GM21526 (cell line): Measurements from ENCODE around the gene DMBX1.

ENCODE experiments used
- ATAC-seq: cut with Tn5 transposase; IDR thresholded peaks from one replicate; pipeline ENCODE4 v1.9.1; 2021; ENCODE audit warnings: moderate library complexity; ENCODE audit not compliant: unreplicated experiment, low FRiP score

Gene DMBX1

DNA sequence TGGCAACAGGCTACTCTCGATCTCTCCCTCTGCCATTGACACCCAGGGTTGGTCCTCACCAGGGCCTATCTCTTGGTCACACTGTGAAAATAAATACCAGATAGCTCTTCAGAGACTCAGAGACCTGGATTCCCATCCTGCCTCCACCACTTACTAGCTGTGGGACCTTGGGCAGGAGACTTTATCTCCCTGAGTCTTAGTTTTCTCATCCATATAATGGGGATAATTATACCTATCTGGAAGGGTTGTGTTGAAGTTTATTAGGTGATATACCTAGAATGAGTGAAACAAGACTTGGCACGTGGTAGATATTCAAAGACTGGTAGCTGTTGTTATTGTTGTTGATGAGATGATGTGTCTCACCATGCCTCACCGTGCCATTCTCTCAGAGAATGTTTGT, 7.4 kb downstream of the DMBX1 start:
- no peak for ATAC-seq

DNA sequence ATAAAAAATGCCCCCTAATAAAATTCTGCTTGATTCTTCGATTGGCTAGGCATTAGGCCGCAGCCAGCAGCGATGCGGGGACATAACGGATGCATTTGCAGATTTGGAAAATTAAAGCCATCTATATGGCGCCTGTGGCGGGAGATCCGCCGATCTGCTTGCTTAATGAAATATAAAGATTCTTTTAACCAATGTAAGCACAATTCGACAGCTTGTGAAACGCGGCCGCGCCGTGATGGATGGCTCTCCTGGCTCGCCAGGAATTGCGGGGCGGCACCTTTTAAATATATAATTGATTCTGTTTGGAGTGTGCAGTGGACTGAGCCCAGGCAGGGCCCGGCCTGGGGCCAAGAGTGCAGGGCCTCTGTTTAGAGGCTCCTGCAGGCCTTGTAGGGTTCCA, 8.0 kb downstream of the DMBX1 start:
- no peak for ATAC-seq

DNA sequence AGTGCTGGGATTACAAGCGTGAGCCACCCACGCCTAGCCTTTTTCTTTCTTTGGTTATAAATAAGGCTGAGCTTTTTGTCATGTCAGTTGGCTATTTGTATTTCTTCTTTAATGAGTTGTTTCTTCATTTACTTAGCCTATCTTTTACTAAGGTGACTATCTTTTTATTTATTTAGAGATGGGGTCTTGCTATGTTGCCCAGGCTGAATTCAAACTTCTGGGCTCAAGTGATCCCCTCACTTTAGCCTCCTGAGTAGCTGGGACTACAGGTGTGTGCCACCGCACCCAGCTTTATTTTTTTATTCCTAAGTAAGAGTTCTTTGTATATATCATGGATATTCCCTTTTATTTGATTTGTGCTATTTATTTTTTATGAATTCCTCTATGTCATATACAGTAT, 11.9 kb downstream of the DMBX1 start:
- ATAC-seq, result no peak

DNA sequence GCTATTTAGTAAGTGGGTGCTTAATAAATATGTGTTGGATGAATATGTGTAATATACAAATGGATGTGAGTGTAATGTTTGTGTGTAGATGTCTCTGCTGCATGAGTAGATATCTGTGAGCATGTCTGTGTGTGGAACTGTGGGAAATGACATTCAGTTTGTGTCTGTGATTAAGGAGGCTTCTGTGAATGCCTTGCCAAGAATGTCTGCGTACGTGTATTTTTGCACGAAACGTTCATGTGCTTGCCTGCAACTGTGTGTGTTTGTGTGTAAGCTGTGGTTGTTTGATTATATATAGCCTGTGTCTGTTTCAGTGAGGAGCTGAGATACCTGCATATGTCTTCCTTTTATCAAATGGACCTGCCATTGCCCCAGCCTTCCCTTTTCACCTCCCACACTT, 13.8 kb downstream of the DMBX1 start:
- ATAC-seq, result no peak

DNA sequence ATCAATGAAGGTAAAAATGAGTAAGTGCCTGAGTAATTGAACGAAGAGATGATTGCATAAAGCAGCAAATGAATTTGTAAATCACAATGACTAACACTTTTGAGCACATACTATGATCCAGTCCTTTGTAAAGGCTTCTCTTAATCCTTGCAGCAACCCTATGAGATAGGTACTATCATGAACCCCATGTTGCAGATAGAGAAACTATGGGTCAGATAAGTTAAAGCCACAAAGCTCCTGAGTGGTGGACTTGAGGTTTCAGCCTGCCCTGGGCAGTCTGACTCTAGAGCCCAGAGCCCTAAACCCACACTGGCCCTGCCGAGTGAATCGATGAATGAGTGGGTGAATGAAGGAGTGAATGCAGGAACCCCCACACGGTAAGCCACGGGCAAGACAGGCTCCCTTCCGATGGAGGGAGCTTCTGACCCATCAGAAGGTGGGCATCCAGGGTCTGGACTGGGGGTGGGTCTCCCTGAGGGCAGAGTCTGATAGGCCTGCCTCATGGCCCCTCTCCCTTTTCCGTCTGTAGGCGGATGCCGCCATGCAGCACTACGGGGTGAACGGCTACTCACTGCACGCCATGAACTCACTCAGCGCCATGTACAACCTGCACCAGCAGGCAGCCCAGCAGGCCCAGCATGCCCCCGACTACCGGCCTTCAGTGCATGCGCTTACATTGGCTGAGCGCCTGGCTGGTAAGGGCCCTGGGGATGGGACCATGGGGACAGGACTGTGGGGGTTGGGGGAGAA, 17.0 kb downstream of the DMBX1 start:
- no peak for ATAC-seq

DNA sequence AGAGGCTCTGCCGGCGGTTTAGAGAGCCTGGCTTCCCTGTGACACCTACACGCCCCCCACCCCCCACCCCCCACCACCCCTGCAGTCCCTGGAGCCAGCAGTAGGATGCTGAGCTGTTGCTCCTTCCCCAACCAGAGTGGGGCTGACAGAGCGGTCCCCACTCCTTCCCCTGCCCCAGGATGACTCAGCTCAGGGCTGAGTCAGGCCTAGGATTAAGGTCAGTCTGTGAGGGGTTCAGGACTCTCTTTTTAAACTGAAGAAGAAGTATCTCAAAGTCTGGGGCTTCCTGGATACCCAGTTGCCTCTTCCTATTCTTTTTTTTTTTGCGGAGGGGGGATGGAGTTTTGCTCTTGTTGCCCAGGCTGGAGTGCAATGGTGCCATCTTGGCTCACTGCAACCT, 19.1 kb downstream of the DMBX1 start:
- ATAC-seq, result no peak

DNA sequence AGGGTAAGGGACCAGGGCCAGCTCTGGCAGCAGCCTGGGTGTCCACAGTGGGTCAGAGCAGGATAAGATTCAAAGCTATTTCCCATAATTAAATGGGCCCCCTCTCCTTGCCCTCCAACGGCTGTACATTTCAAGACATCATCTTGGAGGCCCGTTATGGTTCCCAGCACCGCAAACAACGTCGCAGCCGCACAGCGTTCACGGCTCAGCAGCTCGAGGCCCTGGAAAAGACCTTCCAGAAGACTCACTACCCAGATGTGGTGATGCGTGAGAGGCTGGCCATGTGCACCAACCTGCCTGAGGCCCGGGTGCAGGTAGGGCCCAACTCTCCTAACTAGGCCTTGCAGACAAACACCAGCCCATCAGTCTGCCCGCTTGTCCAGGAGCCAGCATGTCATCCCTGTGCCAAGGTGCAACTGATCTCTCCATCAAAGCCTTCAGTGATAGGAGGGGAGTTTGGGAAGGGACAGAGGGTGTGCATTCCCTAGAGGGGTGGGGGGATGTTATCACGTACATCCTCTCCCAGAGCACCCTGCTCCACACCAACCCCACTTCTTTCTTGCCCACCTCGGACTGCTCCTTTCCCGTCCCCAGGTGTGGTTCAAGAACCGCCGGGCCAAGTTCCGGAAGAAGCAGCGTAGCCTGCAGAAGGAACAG, 20.8 kb downstream of the DMBX1 start:
- ATAC-seq, result no peak

DNA sequence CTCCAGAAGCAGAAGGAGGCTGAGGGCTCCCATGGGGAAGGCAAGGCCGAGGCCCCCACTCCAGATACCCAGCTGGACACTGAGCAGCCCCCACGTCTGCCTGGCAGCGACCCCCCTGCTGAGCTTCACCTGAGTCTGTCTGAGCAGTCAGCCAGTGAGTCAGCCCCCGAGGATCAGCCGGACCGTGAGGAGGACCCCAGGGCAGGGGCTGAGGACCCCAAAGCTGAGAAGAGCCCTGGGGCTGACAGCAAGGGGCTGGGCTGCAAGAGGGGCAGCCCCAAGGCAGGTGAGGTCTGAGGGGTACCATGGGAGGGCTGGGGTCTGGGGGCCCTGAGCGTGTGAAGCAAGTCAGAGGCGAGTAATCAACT, 21.3 kb downstream of the DMBX1 start:
- ATAC-seq, result no peak

DNA sequence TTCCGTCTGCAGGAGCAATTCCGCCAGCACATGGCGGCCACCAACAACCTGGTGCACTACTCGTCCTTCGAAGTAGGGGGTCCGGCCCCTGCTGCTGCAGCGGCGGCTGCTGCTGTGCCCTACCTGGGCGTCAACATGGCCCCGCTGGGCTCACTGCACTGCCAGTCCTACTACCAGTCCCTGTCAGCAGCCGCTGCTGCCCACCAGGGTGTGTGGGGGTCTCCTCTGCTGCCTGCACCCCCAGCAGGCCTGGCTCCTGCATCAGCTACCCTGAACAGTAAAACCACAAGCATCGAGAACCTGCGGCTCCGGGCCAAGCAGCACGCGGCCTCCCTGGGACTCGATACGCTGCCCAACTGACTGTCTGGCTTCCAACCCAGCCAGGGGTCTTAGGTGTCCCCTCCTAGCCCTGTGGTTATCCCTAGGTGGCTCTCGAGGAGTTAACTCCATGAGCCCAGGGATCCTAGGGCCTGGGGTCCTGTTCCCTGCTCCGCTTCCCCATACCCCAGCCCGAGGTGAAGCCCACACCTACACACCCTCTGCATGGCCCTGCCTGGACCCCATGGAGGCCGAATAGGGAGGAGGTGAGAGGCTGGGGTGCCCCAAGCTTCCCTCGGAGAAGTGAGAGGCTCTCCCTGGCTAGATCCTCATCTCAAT, 22.6 kb downstream of the DMBX1 start:
- no peak for ATAC-seq

DNA sequence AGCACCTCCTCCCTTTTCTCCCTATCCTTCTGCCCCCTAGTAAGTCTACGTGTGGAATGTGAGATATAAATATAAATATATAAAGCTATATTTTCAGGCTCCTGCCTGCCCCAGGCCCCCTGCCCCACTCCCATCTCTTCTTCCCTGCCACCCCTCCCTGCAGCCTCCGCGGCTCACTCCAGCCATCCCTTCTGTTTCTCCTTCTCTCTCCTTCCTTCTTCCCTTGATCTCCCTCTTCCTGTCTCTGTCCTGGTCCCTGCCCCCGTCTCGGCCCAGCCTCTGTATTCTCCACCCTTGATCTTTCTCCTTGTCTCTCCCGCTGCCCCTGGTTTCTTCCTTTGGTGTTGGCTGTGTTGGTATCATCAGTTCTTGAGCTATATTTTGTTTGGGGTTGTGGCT, 23.2 kb downstream of the DMBX1 start:
- ATAC-seq, result no peak

DNA sequence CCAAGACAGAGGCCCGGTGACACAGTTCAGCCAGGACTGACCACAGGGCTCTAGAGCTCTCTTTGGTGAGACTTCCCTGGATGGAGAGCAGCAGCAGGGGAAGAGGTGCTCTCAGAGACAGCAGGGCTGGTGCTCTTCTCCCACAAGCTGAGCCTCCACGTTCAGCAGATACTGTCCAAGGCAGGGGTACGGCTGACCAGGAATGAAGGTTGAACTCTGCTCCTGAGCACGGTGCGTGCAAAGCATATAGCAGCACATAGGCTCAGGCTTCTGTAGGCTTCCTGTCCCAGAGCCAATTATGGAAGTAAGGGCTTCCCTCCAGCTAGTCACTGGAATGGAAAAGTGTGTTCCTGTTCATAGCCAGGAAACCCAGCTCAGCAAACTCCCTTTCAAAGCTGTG, 23.9 kb downstream of the DMBX1 start:
- ATAC-seq, result no peak

DNA sequence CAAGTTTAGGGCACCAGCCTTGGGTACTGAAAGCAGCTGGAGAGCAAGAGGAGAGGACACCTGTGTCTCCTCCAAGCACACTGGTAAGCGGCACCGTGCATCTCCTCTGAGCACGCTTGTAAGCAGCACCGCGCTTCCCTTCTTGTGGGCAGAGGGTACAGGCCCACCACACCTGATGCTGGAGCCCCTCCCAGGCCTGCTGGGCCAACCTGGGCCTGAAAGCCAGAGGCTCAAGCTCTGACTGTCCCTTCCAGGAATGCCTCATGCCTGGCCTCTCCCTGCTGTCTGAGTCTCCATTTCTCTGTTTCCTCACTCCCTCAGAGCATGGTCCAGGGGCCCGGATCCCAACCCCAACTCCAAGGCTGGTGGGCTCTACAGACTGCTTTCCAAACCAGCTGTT, 25.9 kb downstream of the DMBX1 start:
- ATAC-seq, result no peak

DNA sequence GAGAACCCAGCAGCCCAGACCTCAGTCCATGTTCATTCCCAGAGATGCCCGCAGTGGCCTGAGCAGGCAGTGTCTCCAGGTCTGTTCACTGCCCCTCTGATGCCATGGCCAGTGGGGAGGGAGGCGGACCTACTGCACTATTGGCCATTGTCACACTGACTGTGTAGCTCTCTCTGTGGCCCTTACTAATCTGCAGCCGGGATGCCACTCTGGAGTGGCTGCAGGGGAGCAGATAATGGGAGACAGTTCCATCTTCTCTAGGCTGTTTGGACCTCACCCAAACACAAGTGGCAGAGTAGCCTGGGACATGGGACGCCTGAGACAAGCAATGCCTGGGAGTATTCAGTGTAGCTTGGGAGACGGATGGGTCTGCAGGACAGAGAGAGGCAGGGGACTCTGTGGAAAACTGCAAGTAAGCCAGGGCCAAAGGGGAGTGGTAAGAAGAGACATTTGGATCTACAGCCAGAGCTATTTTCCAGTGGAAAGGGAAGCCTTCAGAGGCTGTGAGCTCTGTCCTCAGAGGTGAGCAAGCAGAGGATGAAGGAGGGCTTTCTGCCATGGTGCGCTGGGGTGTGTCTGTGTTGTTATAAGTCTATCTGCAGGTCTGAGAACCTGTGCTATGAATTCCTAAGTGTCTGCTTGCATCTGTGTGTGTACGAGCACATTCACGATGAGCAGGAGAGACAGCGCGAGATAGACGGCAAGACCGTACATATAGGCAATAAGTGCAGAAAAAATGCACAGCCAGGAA, 26.7 kb downstream of the DMBX1 start:
- no peak for ATAC-seq

DNA sequence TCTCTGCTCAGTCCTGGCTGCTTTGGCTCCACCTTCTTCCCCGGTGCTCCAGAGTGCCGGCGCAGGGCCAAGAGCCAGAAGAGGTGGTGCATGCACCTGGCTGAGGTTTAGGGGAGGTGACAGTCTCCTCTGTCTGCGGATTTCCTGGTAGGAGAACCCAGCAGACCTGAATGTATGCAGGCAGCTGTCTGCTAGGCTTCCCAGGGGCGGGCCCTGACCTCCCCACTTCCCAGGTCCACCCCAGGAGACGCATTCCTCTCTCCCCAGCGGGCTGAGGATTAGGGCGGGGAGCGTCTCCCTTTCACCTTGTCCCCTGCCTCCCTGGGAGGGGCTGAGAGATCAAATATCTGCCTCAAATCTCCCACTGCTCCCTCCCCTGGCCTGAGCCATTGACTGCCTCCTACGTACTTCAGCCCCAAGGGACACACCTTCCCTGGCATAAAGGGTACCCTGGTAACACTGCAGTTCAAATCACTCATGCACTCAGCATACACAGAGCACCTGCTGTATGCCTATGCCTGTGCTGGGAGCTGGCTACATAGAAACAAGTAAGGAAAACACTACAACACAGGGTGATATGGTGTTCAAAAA, 27.5 kb downstream of the DMBX1 start:
- no peak for ATAC-seq

DNA sequence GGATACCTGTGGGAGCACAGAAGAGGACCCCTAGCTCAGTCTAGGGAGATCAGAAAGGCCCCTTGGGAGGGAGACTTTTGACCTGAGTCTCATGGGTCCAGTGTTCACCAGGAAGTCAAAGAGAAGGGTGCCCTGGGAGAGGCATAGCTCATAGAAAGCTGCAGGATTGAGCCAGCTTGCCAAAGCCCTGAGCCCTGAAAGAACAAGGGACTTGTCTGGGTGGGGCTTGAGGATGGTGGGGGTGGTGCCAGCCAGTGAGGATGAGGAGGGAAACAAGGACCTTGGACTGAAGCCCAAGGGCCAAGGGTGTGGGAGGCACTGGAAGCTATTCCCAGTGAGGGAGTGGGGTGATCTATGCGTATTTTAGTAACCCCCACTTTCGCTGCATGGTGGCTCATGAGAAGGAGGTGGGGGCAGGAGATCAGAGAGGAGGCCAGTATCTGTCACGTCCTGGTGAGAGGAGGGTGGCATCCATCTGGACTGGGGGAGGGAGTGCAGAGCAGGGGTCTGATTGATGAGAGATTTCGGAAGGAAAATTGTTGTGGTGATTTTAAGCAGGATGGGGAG, 28.4 kb downstream of the DMBX1 start:
- no peak for ATAC-seq

DNA sequence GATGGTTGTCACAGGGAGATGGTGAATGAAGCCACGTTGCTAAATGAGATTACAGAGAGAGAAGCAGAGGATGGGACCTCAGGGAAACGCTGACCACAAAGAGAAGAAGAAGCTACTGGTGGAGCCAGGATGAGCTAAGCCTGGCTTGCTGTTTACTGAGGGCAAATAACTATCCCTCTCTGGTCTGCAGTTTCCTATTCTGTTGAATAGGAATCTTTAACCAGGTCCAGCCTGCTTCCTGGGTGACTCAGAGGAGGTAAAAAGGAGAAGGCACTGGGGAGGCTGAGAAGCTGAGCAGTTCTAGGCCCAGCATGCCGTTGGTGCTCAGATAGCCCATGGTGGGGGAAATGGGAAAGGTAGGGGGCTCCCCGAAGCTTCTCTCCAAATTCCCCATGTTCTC, 29.6 kb downstream of the DMBX1 start:
- no peak for ATAC-seq

DNA sequence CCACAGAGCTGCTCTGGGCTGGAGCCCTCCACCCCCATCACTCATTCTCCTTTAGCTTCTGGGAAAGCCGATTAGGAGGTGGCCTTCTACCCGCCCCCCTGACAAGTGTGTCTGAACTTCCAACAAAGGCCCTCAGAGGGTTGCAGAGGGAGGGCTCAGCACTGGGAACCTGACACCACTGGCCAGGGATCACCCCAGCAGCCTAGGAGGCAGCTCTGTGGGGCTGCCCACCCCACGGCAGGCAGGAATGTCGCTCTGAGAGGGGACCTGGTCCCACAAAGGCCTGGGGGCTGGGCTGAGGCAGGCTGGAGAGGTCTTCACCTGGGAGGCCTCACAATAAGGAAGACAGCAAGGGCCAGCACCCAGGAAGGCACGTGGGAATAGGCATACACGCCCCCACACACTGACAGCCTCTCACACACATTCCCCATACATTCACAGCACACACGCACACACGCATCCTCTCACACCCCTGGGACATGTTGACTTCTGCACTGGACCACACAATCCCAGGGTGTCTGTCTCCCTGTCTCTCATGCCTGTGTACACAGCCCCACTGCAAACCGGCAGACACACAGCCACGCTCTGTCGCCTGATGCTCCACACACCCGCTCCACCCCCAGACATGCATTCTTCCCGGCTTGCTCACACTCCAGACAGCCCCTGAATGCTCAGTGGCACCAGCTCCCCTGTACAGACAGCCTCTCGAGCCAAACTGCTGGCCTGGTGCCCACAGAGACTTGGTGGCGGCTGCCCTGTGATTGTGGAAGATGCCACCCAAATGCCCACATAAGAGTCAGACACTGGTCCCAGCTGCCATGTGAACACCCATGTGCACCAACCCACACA, 30.7 kb downstream of the DMBX1 start:
- ATAC-seq, result no peak

DNA sequence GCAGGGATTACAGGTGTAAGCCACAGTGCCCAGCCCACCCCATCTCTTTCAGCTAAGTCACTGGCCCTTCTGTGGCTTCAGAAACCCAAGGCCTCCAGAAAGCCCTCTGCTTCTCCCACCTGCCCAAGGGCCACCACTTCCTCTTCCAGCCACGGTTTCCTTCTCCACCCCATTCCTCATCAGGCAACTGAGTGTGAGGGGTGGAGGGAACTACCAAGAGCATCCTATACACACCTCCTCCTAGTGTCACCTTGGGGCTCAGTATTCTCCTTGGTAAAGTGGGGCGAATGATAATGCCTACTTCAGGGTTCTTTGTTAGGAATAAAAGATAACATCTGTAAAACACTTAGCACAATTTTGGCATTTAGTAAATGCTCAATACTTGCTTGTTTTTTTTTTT, 31.8 kb downstream of the DMBX1 start:
- ATAC-seq, result no peak

DNA sequence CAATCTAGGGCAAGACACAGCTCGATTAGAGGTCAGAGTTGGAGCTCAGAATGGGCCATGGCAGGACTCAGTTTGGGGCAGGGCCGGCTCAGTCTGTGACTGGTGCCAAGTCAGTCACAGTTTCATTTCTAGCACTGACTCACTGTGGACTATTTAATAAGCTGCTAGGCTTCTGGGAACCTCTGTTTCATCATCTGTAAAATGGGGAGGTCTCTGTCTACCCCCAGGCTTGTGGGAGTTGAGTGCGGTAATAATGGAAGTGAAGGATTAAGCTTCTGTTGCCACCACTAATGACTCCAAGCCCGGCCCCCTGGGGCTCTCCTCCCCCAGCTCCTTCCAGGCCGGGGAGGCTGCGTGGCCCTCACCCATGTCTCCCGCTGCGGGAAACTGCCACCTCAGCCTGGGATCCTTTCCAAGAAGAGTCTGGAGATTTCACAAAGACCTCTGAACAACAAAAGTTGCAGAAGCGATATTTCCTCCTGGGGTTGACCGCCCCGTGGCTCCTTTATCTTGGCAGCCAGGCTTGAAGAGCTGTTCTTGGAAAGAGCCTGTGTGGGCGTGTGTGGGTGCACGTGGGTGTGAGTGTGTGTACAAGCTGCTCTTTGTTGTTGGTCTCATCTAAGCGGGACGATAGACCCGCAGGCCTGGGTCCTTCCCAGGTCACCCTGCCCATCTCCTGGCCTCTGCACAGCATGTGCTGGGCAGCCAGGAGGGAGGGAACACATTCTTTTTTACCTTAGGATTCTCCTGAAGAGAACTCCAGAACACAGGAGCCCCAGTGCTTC, 32.7 kb downstream of the DMBX1 start:
- no peak for ATAC-seq
